SK-N-SH treated with all-trans-retinoic acid at 6 μM for 48 hours (cell line): ENCODE data around the gene ADAMTS2.

Experiments used
- BACH2 ChIP-seq: fragments of 250-450 bp; sonication (Bioruptor Pico); IDR thresholded peaks from 2 replicates; pipeline ENCODE4 v1.9.0; 2021; ENCODE audit warnings: mild to moderate bottlenecking, borderline replicate concordance
- CSDC2 ChIP-seq: fragments of 250-450 bp; sonication (Bioruptor Pico); IDR thresholded peaks from 2 replicates; pipeline ENCODE4 v1.5.0; 2020; ENCODE audit warnings: mild to moderate bottlenecking, moderate library complexity
- GLIS3 ChIP-seq: fragments of 250-450 bp; sonication (Bioruptor Pico); IDR thresholded peaks from 2 replicates; pipeline ENCODE4 v1.5.0; 2020; ENCODE audit warnings: mild to moderate bottlenecking, moderate library complexity
- ISL1 ChIP-seq: fragments of 250-450 bp; sonication (Bioruptor Pico); IDR thresholded peaks from 2 replicates; pipeline ENCODE4 v2.1.2; 2022; ENCODE audit warnings: mild to moderate bottlenecking, moderate library complexity
- PATZ1 ChIP-seq: fragments of 250-450 bp; sonication (Bioruptor Pico); IDR thresholded peaks from 2 replicates; pipeline ENCODE4 v1.8.0; 2020; ENCODE audit warnings: mild to moderate bottlenecking, moderate library complexity, borderline replicate concordance
- POU6F1 ChIP-seq: fragments of 250-450 bp; sonication (Bioruptor Pico); IDR thresholded peaks from 2 replicates; pipeline ENCODE4 v1.8.0; 2021; ENCODE audit warnings: low read depth, mild to moderate bottlenecking, moderate library complexity, borderline replicate concordance
- RARB ChIP-seq: fragments of 250-450 bp; sonication (Bioruptor Pico); IDR thresholded peaks from 2 replicates; pipeline ENCODE4 v1.8.0; 2021; ENCODE audit warnings: mild to moderate bottlenecking, moderate library complexity
- SNAI2 ChIP-seq: fragments of 250-450 bp; sonication (Bioruptor Pico); IDR thresholded peaks from 2 replicates; pipeline ENCODE4 v1.5.0; 2020; ENCODE audit warnings: mild to moderate bottlenecking, moderate library complexity
- TCF4 ChIP-seq: fragments of 250-450 bp; sonication (Bioruptor Pico); IDR thresholded peaks from 2 replicates; pipeline ENCODE4 v1.8.0; 2021; ENCODE audit warnings: mild to moderate bottlenecking, moderate library complexity, borderline replicate concordance
- TOX ChIP-seq: fragments of 250-450 bp; sonication (Bioruptor Pico); IDR thresholded peaks from 2 replicates; pipeline ENCODE4 v1.8.0; 2021; ENCODE audit warnings: mild to moderate bottlenecking, moderate library complexity, borderline replicate concordance
- TSHZ2 ChIP-seq: fragments of 250-450 bp; sonication (Bioruptor Pico); IDR thresholded peaks from 2 replicates; pipeline ENCODE4 v1.5.0; 2020; ENCODE audit warnings: mild to moderate bottlenecking, moderate library complexity
- ZFP3 ChIP-seq: fragments of 250-450 bp; sonication (Bioruptor Pico); IDR thresholded peaks from 2 replicates; pipeline ENCODE4 v1.5.0; 2020; ENCODE audit warnings: mild to moderate bottlenecking, moderate library complexity
- ZFP30 ChIP-seq: fragments of 450-650 bp; formaldehyde crosslinking; IDR thresholded peaks from 2 replicates; pipeline ENCODE4 v1.5.0; 2022; ENCODE audit warnings: mild to moderate bottlenecking, moderate library complexity
- ZNF8 ChIP-seq: fragments of 450-650 bp; formaldehyde crosslinking; IDR thresholded peaks from 2 replicates; pipeline ENCODE4 v1.5.0; 2020; ENCODE audit warnings: mild to moderate bottlenecking, moderate library complexity

GRCh38 chr5:179115845-179116524, 229.3 kb downstream of the ADAMTS2 start:
- TF ChIP-seq ZFP3 (CRISPR knock-in tag) = no peak
- TF ChIP-seq PATZ1 (CRISPR knock-in tag) = no peak
- no peak for TF ChIP-seq ZNF8 (CRISPR knock-in tag)
- no peak for TF ChIP-seq TSHZ2 (CRISPR knock-in tag)
- TF ChIP-seq GLIS3 (CRISPR knock-in tag) = no peak
- TF ChIP-seq ISL1 (CRISPR knock-in tag) = no peak
- no peak for TF ChIP-seq BACH2 (CRISPR knock-in tag)
- TF ChIP-seq CSDC2 (CRISPR knock-in tag) = no peak
- no peak for TF ChIP-seq POU6F1 (CRISPR knock-in tag)
- TF ChIP-seq RARB (CRISPR knock-in tag) = no peak
- TF ChIP-seq TCF4 = no peak
- TF ChIP-seq ZFP30 (CRISPR knock-in tag) = no peak
- TF ChIP-seq SNAI2 (CRISPR knock-in tag) = no peak
- TF ChIP-seq TOX (CRISPR knock-in tag) = no peak
